OCI-LY3 (cell line): ENCODE data around the gene ARHGEF17.

Source experiments
- H2AFZ ChIP-seq: fragments of 200-600, 300-600 bp; shearing (Covaris generic); 2 replicates; pipeline ENCODE4 v1.6.0; 2014; ENCODE audit warnings: antibody characterized with exemption, low read depth, low read length
- H3K27ac ChIP-seq: fragments of 200-600, 300-600 bp; sonication (generic); 2 replicates; pipeline ENCODE4 v1.5.1; 2014; ENCODE audit warnings: mild to moderate bottlenecking, low read length, moderate library complexity, mixed read lengths
- H3K27me3 ChIP-seq: fragments of 200-600, 300-600 bp; sonication (generic); 2 replicates; pipeline ENCODE4 v1.6.1; 2014; ENCODE audit warnings: low read depth, low read length, mixed read lengths
- H3K36me3 ChIP-seq: fragments of 200-600, 300-600 bp; sonication (generic); replicated peaks from 2 replicates; pipeline ENCODE3; 2014; ENCODE audit warnings: low read depth, low read length, mixed read lengths
- H3K4me1 ChIP-seq: fragments of 300-600, 200-600 bp; sonication (generic); 2 replicates; pipeline ENCODE4 v1.6.1; 2014; ENCODE audit warnings: low read length, mixed read lengths
- H3K4me2 ChIP-seq: fragments of 200-600, 300-600 bp; sonication (generic); 2 replicates; pipeline ENCODE4 v1.6.1; 2014; ENCODE audit warnings: low read length, mixed read lengths
- H3K4me3 ChIP-seq: fragments of 300-600, 200-600 bp; sonication (generic); 2 replicates; pipeline ENCODE4 v1.5.1; 2014; ENCODE audit warnings: antibody characterized with exemption, mild to moderate bottlenecking, low read length, moderate library complexity
- H3K79me2 ChIP-seq: fragments of 300-600, 200-600 bp; shearing (Covaris generic); 2 replicates; pipeline ENCODE4 v1.6.1; 2014; ENCODE audit warnings: mild to moderate bottlenecking, low read length, mixed read lengths
- H3K9ac ChIP-seq: fragments of 300-600, 200-600 bp; shearing (Covaris generic); 2 replicates; pipeline ENCODE4 v1.6.0; 2014; ENCODE audit warnings: mild to moderate bottlenecking, low read length, moderate library complexity
- H3K9me3 ChIP-seq: fragments of 200-600, 300-600 bp; shearing (Covaris generic); 2 replicates; pipeline ENCODE4 v1.6.1; 2014; ENCODE audit warnings: low read length, mixed read lengths; ENCODE audit not compliant: insufficient read depth
- H4K20me1 ChIP-seq: fragments of 200-600, 300-600 bp; sonication (generic); 2 replicates; pipeline ENCODE4 v1.6.1; 2016; ENCODE audit warnings: low read length, mixed read lengths; ENCODE audit not compliant: insufficient read depth
- CTCF ChIP-seq: fragments of 200-600, 300-600 bp; sonication (generic); IDR thresholded peaks from 2 replicates; pipeline ENCODE4 v1.5.1; 2014; ENCODE audit warnings: antibody characterized with exemption, low read length, low read depth
- EZH2phosphoT487 ChIP-seq: fragments of 200-600 bp; shearing (Covaris generic); IDR thresholded peaks from 2 replicates; pipeline ENCODE4 v1.6.1; 2018; ENCODE audit warnings: antibody characterized with exemption, mixed run types, low read depth

The ARHGEF17 gene

GRCh38 chr11:73298233-73298632 is 9.8 kb upstream of the ARHGEF17 start:
- peaks cover 33% of the 10 kb centered on the region for H3K36me3 ChIP-seq
- H3K9me3 ChIP-seq = no peaks in the 10 kb centered on the region
- H4K20me1 ChIP-seq = peaks cover 44% of the 10 kb centered on the region
- no peak overlapping the region for H3K4me3 ChIP-seq
- H3K27ac ChIP-seq = no peak overlapping the region
- H3K9ac ChIP-seq = no peak overlapping the region
- no peaks in the 10 kb centered on the region for H3K27me3 ChIP-seq
- TF ChIP-seq EZH2phosphoT487 (no peak), CTCF (no peak)
- H2AFZ ChIP-seq = no peak overlapping the region
- peaks cover 23% of the 10 kb centered on the region for H3K79me2 ChIP-seq
- H3K4me2 ChIP-seq = no peak overlapping the region
- peaks cover 20% of the 10 kb centered on the region for H3K4me1 ChIP-seq

GRCh38 chr11:73299751-73300150 is 8.3 kb upstream of the ARHGEF17 start:
- H3K27me3 ChIP-seq = no peaks in the 10 kb centered on the region
- TF ChIP-seq EZH2phosphoT487 = no peak
- TF ChIP-seq CTCF = no peak

GRCh38 chr11:73306069-73306841 is 1.8 kb upstream of the ARHGEF17 start:
- Histone ChIP-seq H3K4me1 (peaks cover 7% of the 10 kb centered on the region), H3K79me2 (no peaks in the 10 kb centered on the region), H3K9ac (0 out of 2 replicates have a peak overlapping the region, but pooled peaks have one; percentile 58), H3K36me3 (no peaks in the 10 kb centered on the region), H3K4me2 (peak overlapping the region; percentile 91), H3K4me3 (peak overlapping the region; percentile 75), H4K20me1 (no peaks in the 10 kb centered on the region), H3K27ac (no peak overlapping the region), H2AFZ (no peak overlapping the region), H3K9me3 (no peaks in the 10 kb centered on the region), H3K27me3 (no peaks in the 10 kb centered on the region)
- TF ChIP-seq CTCF = peak; percentile 14; the same call in 1 of the 2 replicates
- no peak for TF ChIP-seq EZH2phosphoT487

More at GRCh38 chr11:73299751-73300150, 8.3 kb upstream of the ARHGEF17 start:
- Histone ChIP-seq H3K9me3 (no peaks in the 10 kb centered on the region), H3K4me3 (no peak overlapping the region), H3K36me3 (peaks cover 28% of the 10 kb centered on the region), H4K20me1 (peaks cover 29% of the 10 kb centered on the region), H3K4me1 (peaks cover 12% of the 10 kb centered on the region), H3K4me2 (no peak overlapping the region), H3K9ac (no peak overlapping the region), H3K79me2 (peaks cover 10% of the 10 kb centered on the region; the same call in 1 of the 2 replicates), H2AFZ (no peak overlapping the region), H3K27ac (no peak overlapping the region)

GRCh38 chr11:73306977-73307322 is 1.1 kb upstream of the ARHGEF17 start:
- Histone ChIP-seq H3K4me1 (peaks cover 7% of the 10 kb centered on the region), H3K9ac (peak overlapping the region; percentile 58), H4K20me1 (no peaks in the 10 kb centered on the region), H3K27me3 (no peaks in the 10 kb centered on the region), H3K79me2 (no peaks in the 10 kb centered on the region), H3K4me2 (peak overlapping the region; percentile 91), H3K4me3 (peak overlapping the region; percentile 75), H3K36me3 (no peaks in the 10 kb centered on the region), H3K27ac (no peak overlapping the region), H3K9me3 (no peaks in the 10 kb centered on the region), H2AFZ (peak overlapping the region; percentile 84)
- no peak for TF ChIP-seq EZH2phosphoT487
- TF ChIP-seq CTCF = no peak
